SK-N-MC (cell line): ENCODE results near the gene PML.

Experiments
- EZH2 ChIP-seq: fragments of 200-600 bp; sonication (generic); IDR thresholded peaks from one replicate; pipeline ENCODE4 v1.6.1; 2017; ENCODE audit warnings: antibody characterized with exemption
- POLR2AphosphoS5 ChIP-seq: IDR thresholded peaks from 2 replicates; pipeline ENCODE4 v1.6.1; 2012; ENCODE audit warnings: mild to moderate bottlenecking, low read depth, low read length, borderline replicate concordance

DNA sequence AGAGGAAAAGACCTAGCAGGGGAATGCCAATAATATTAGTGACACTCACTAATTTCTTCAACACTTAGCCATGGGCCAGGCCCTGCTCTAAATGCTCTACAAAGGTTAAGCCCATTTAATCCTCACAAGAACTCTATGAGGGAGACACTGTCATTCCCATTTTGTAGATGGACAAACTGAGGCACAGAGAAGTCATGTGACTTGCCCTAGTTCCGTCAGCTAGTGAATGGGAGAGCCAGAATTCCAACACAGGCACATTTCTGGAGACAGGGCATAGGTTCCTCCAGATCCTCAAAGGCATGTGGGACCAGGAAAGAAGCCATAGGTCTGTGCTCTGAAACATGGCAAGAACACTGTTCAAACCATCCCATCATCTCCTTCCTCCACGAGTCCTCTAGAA, 36.7 kb upstream of the PML start:
- no peak for TF ChIP-seq POLR2AphosphoS5
- TF ChIP-seq EZH2, result no peak
